ENCODE measurements around the gene SMC1A.

The SMC1A gene

DNA sequence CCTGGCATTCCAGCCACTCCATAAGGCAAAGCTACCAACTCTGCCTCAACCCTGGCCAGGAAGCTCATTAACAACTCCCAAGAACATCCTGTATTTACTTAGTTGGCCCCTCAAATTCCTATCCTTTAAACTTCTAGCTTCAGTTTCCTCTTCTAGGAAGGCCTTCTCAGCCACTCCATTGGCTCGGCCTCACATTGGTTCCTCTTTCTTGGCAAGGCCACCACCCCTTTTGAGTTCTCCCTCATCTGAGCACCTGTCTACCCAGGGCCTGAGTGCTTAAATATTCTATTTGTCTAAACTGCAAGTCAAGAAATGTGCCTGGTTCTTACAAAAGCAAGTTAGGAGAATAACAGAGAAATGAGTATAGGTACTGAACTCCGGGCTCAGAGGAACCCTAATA, 10.0 kb downstream of the SMC1A start:
- TF ChIP-seq, protein P1, sequence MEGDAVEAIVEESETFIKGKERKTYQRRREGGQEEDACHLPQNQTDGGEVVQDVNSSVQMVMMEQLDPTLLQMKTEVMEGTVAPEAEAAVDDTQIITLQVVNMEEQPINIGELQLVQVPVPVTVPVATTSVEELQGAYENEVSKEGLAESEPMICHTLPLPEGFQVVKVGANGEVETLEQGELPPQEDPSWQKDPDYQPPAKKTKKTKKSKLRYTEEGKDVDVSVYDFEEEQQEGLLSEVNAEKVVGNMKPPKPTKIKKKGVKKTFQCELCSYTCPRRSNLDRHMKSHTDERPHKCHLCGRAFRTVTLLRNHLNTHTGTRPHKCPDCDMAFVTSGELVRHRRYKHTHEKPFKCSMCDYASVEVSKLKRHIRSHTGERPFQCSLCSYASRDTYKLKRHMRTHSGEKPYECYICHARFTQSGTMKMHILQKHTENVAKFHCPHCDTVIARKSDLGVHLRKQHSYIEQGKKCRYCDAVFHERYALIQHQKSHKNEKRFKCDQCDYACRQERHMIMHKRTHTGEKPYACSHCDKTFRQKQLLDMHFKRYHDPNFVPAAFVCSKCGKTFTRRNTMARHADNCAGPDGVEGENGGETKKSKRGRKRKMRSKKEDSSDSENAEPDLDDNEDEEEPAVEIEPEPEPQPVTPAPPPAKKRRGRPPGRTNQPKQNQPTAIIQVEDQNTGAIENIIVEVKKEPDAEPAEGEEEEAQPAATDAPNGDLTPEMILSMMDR (IDR thresholded peaks at IDR 0.05) = no peak

DNA sequence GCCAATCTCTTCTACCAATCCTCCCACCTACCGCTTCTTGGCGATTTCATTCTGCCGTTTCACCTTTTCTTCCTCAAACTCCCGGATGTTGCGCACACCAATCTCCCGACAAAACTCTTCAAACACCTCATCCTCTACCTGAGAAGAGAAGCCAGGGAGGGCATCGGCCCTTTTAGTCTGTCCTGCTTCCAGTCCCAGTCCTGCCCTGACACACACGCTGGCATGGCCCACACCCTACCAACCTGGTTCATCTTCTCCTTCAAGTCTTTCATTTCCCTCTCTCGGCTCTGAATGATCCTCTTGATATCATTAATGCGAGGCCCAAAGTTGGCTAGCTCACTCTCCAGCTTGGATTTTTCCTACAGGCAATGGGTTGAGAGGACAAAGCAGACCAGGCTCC, 18.9 kb downstream of the SMC1A start:
- TF ChIP-seq, protein P1 (IDR thresholded peaks at IDR 0.05) = no peak

DNA sequence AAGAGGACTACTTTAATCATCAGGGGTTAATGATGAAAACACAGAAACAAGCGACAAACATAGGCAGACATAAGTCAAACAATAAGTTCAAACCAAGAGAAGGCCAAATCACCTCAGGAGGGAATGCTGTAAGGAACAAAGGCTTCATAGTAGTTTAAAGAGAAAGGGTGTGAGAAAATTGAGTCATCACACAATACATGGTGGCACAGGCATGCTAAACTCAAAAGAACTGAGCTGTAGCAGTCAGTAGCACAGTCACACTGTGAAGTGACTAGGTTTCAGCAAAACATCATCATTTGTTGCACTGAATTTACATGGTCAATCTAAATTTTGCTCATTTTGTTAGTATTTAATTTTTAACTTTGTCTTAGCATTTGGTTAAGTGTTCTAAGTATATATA, 24.2 kb downstream of the SMC1A start:
- TF ChIP-seq, protein P1 (IDR thresholded peaks at IDR 0.05) = no peak

DNA sequence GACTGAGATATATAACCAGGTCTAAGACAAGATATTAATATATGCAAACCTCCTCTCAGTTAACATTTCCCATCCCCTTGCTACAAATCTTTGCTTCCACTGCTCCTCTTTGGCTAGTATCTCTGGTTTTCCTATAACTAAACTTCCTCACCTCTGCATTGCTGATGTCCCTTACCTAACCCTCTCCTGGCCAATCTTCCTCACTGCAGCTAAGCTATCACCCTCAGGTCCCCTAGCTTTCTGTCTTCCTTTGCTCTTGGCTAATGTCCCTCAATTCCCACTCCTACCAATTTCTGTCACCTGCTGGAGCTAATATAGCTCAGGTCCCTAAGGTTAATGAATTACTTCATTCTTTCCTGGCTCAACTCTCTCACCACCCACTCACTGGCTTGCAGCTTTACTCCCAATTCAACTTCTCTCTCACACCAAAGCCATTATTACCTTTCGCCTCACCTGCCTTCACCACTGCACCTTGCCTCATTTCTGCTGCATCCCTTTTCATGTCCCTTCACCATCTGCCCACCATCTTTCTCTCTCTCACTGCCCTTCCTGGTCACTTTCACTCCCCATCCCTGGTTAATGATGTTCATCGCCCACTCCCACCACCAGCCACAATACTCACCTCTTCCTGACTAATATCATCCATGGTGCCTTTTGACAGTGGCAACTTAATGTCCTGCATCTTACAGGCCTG, 26.7 kb downstream of the SMC1A start:
- TF ChIP-seq, protein P1 (IDR thresholded peaks at IDR 0.05) = no peak

DNA sequence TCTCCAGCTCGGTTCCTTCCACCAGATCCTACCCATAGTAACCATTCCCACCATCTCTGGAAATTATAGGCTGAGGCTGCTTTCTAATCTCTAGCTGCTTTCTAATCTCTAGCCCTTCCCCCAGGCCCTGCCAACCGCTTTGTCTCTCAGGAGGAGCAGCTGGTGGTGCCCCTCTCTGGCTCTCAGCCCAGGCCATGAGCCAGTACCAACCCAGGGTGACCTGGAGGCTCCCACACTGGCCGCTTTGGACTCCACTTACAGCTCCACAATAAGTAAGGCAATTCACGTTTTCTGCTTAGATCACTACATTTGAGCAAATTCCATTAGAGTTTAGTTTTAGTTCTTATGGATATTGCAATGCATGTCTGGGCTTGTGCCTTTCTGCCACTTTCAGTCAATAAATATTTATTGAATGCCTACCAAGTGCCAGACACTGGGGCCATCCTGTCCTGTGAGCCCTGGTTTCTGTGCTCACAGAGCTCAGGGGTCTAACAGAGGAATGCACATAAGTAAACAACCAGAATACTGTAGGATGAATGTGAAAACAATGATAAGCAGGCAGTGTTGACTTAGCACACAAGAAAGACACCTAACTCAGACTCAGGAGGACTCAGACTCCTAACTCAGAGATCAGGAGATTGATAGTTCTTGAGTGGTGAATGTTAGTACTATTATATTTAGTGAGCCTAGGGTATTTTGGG, 38.9 kb downstream of the SMC1A start:
- TF ChIP-seq, protein P1 (IDR thresholded peaks at IDR 0.05) = no peak

DNA sequence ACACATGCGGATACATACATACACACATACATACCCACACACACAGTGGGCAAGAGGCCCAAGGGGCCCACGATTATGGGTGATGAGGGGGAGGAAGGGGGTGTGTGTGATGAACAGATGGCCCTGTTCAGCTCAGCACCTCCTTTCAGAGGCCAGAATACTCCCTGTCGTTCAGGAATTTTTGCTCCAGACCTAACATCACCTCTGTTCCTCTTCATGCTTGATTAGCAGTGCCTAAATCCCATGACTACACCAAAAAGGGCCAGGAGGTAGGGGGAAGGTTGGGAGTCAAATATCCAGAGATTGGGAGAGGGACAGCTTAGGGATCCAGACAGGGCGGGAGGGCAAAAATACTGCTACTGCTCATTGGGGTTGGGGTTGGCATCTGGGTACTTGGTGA, 42.7 kb downstream of the SMC1A start:
- TF ChIP-seq, protein P1 (IDR thresholded peaks at IDR 0.05) = no peak

DNA sequence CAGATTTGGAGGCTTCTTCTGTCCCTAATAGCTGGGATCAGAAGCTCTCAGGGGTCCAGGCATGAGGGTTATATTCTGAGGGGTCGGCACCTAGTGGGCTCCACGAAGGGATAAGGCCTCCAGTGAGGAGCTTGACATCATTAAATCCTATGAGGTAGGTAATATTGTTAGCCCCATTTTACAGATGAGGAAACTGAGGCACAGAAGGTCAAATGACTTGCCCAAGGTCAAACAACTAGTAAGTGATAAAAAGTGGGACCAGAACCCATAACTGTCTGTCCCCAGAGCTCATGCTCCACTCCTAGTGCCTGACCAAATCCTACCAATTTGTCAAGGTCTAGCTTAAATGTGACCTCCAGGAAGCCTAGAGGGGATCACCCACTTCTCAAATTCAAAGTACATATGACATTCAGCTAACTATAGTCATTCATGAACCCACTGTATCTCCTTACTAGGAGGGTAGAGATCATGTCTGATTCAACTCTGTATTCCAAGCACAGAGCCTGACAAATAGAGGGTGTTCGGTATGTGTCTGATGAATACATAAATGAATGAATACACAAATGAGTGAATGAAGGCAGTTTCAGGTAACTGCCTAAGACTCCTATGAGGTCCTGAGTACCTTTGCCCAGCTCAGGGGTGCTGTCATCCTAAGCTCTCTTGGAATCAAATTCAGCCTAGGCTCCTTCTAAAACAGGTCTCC, 43.3 kb downstream of the SMC1A start:
- TF ChIP-seq, protein P1 (IDR thresholded peaks at IDR 0.05) = no peak
